Stomach (tissue), 9 donors: Measurements from ENCODE around the gene TCP1. TPM values are rescaled to one million over a fixed set of nuclear protein-coding genes. Genes with fewer than 3 reads are reported as not detected.

ENCODE experiments used
- DNase-seq, 2 donors: peaks; one replicate each; pipeline versions ENCODE4 v3.0.0 to v3.0.0-alpha.2; 2013 to 2019
- H3K27ac ChIP-seq, 5 donors: fragments of 200-600 bp in 4 of 5; sonication (generic) in 4 of 5; one replicate each; pipeline ENCODE4 v1.5.1; 2013 to 2019; ENCODE audit warnings: mild to moderate bottlenecking in 1 of 5, moderate library complexity in 1 of 5
- H3K27me3 ChIP-seq, 3 donors: fragments of 200-600 bp; sonication (generic); one replicate each; pipeline ENCODE4 v1.5.1; 2017 to 2019; ENCODE audit warnings: mixed run types in 1 of 3
- H3K36me3 ChIP-seq, 4 donors: fragments of 200-600 bp; sonication (generic); 1 replicate in 3 of 4; 2 replicates in 1 of 4; pipeline ENCODE4 v1.5.1; 2016 to 2019
- H3K4me1 ChIP-seq, 4 donors: fragments of 200-600 bp; sonication (generic); one replicate each; pipeline ENCODE4 v1.5.1; 2016 to 2019
- H3K4me3 ChIP-seq, 4 donors: fragments of 200-600 bp; sonication (generic) in 3 of 4; one replicate each; pipeline ENCODE4 v1.5.1; 2016 to 2019; ENCODE audit warnings: mild to moderate bottlenecking in 1 of 4
- H3K9me3 ChIP-seq, 4 donors: fragments of 200-600 bp; sonication (generic); one replicate each; pipeline ENCODE4 v1.5.1; 2016 to 2019
- EP300 ChIP-seq: sonication (generic); formaldehyde crosslinking; IDR thresholded peaks from one replicate; pipeline ENCODE4 v1.6.1; 2017; ENCODE audit warnings: antibody characterized with exemption
- POLR2A ChIP-seq, 4 donors: fragments of 450-650 bp; IDR thresholded peaks; one replicate each; pipeline ENCODE4 v1.6.1; 2016; ENCODE audit warnings: antibody characterized with exemption in 4 of 4, control low read depth in 2 of 4, mild to moderate bottlenecking in 1 of 4, moderate library complexity in 1 of 4
- POLR2AphosphoS5 ChIP-seq, 3 donors: sonication (generic); formaldehyde crosslinking; IDR thresholded peaks; one replicate each; pipeline ENCODE4 v1.6.1; 2016; ENCODE audit warnings: antibody characterized with exemption in 3 of 3
- WGBS, 5 donors: extraction: QIAGEN DNeasy Blood & Tissue Kit in 3 of 5; methylation state at CpG; one replicate each; pipeline versions ENCODE4 v1.1.5 to v1.1.7; 2013 to 2018; 5-methylcytosine and 5-hydroxymethylcytosine counted together
- intact Hi-C: fragments of 100-400 bp; cut with DNase I; formaldehyde crosslinking; loops from one replicate; pipeline ENCODE4 v1.15.1; 2023; ENCODE audit warnings: low total_unique reads
- polyA plus RNA-seq, 3 donors: library from polyadenylated mRNA; stranded (reverse); fragments of 200-250 nt; gene quantifications; one replicate each; pipeline ENCODE4 v1.2.3, GENCODE V29; 2013
- total RNA-seq, 5 donors: library from RNA; depleted of rRNA; stranded (reverse); fragments of >200 nt; gene quantifications; one replicate each; pipeline versions ENCODE4 v1.1.0 to v1.2.3, GENCODE V29; 2014 to 2016
- TF ChIP-seq, protein P1 (sequence below), 7 experiments: fragments of 450-650 bp in 4 of 7; fragments of 200-600 bp in 3 of 7; sonication (generic) in 3 of 7; IDR thresholded peaks; one replicate each; pipeline ENCODE4 v1.5.1; 2016 to 2019; ENCODE audit warnings: antibody characterized with exemption in 7 of 7, control low read depth in 2 of 7, mild to moderate bottlenecking in 1 of 7
- donor health status: healthy with polysubstance abuse.
- donor health status: Bipolar disorder and iron deficiency.
- donor health status: healthy.

The TCP1 gene
- total and polyA plus RNA-seq, 8 donors = 52.7 to 199 (median 110) TPM

GRCh38 chr6:159830501-159831372 is 41.3 kb upstream of the TCP1 start:
- TF ChIP-seq POLR2A (IDR thresholded peaks at IDR 0.05) = no peak
- no peak for TF ChIP-seq POLR2AphosphoS5 (IDR thresholded peaks at IDR 0.05)
- no peak for TF ChIP-seq EP300
- TF ChIP-seq, protein P1, sequence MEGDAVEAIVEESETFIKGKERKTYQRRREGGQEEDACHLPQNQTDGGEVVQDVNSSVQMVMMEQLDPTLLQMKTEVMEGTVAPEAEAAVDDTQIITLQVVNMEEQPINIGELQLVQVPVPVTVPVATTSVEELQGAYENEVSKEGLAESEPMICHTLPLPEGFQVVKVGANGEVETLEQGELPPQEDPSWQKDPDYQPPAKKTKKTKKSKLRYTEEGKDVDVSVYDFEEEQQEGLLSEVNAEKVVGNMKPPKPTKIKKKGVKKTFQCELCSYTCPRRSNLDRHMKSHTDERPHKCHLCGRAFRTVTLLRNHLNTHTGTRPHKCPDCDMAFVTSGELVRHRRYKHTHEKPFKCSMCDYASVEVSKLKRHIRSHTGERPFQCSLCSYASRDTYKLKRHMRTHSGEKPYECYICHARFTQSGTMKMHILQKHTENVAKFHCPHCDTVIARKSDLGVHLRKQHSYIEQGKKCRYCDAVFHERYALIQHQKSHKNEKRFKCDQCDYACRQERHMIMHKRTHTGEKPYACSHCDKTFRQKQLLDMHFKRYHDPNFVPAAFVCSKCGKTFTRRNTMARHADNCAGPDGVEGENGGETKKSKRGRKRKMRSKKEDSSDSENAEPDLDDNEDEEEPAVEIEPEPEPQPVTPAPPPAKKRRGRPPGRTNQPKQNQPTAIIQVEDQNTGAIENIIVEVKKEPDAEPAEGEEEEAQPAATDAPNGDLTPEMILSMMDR (IDR thresholded peaks at IDR 0.05) = no peak
- Histone ChIP-seq H3K27me3 (peaks cover 0 to 4% (median 0%) of the 10 kb centered on the region in 3 donors), H3K36me3 (no peaks in the 10 kb centered on the region), H3K27ac (no peak overlapping the region), H3K9me3 (no peaks in the 10 kb centered on the region), H3K4me1 (no peaks in the 10 kb centered on the region), H3K4me3 (no peak overlapping the region)
- no peak for DNase-seq
- WGBS, 5 donors = 70 to 72% (median 71%) methylated on average over 9 to 11 of the region's 11 CpGs
- intact Hi-C loops = no loop called here

GRCh38 chr6:159829526-159829925 is 40.1 kb upstream of the TCP1 start:
- H3K27ac ChIP-seq = no peak overlapping the region
- peak in 1 of 2 donors; percentile 20 for DNase-seq
- H3K27me3 ChIP-seq = peaks cover 0 to 4% (median 0%) of the 10 kb centered on the region in 3 donors
- WGBS, 5 donors = 55 to 76% (median 70%) methylated on average over 4 of the region's 4 CpGs
- no peaks in the 10 kb centered on the region for H3K36me3 ChIP-seq
- TF ChIP-seq POLR2AphosphoS5 (IDR thresholded peaks at IDR 0.05) (no peak), EP300 (no peak), POLR2A (IDR thresholded peaks at IDR 0.05) (no peak)
- TF ChIP-seq, protein P1 (IDR thresholded peaks at IDR 0.05) = no peak
- intact Hi-C loops = no loop called here
- H3K4me3 ChIP-seq = no peak overlapping the region
- H3K9me3 ChIP-seq = no peaks in the 10 kb centered on the region
- H3K4me1 ChIP-seq = no peaks in the 10 kb centered on the region

DNA sequence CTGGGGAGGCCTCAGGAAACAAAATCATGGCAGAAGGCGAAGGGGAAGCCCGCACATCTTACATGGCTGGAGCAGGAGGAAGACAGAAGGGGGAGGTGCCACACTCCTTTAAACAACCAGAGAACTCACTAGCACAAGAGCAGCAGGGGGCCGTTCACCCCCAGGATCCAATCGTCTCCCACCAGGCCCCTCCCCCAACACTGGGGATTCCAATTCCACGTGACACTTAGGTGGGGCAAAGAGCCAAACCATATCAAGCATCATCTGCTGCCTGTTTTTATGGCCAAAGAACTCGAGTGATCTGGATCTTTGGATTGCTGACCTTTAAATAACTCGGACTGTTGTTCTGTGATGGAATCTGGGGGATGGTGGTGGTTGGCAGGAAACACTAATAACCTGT is 38.7 kb upstream of the TCP1 start:
- no peaks in the 10 kb centered on the region for H3K36me3 ChIP-seq
- H3K4me1 ChIP-seq = no peaks in the 10 kb centered on the region
- peaks cover 0 to 4% (median 0%) of the 10 kb centered on the region in 3 donors for H3K27me3 ChIP-seq
- H3K27ac ChIP-seq = no peak overlapping the region
- no peak for TF ChIP-seq POLR2AphosphoS5 (IDR thresholded peaks at IDR 0.05)
- no peak for TF ChIP-seq EP300
- TF ChIP-seq, protein P1 (IDR thresholded peaks at IDR 0.05) = no peak
- no peak for TF ChIP-seq POLR2A (IDR thresholded peaks at IDR 0.05)
- H3K9me3 ChIP-seq = no peaks in the 10 kb centered on the region
- peak in 1 of 2 donors; percentile 35 for DNase-seq
- intact Hi-C loops = no loop called here
- no peak overlapping the region for H3K4me3 ChIP-seq
- 45 to 63% (median 55%) methylated on average over 7 of the region's 7 CpGs for WGBS, 5 donors

- Histone ChIP-seq H3K9me3 (no peaks in the 10 kb centered on the region), H3K36me3 (no peaks in the 10 kb centered on the region), H3K4me3 (no peak overlapping the region), H3K4me1 (no peaks in the 10 kb centered on the region), H3K27me3 (peaks cover 0 to 4% (median 0%) of the 10 kb centered on the region in 3 donors), H3K27ac (no peak overlapping the region)
- DNase-seq = no peak
- 83 to 93% (median 89%) methylated on average over 16 of the region's 16 CpGs for WGBS, 5 donors
- TF ChIP-seq POLR2A (IDR thresholded peaks at IDR 0.05) (no peak), POLR2AphosphoS5 (IDR thresholded peaks at IDR 0.05) (no peak), EP300 (no peak)
- TF ChIP-seq, protein P1 (IDR thresholded peaks at IDR 0.05) = no peak
- intact Hi-C loops = no loop called here
Measured at GRCh38 chr6:159826968-159827647, 37.7 kb upstream of the TCP1 start.
